T-helper 9 cell (primary cell): ENCODE measurements around the gene STAT6.
A peak's percentile ranks its signal among the peaks of the same experiment; 100 is the strongest.

Source experiments
- DNase-seq: peaks from one replicate; pipeline ENCODE4 v3.0.0-alpha.2; 2020

Gene STAT6

DNA sequence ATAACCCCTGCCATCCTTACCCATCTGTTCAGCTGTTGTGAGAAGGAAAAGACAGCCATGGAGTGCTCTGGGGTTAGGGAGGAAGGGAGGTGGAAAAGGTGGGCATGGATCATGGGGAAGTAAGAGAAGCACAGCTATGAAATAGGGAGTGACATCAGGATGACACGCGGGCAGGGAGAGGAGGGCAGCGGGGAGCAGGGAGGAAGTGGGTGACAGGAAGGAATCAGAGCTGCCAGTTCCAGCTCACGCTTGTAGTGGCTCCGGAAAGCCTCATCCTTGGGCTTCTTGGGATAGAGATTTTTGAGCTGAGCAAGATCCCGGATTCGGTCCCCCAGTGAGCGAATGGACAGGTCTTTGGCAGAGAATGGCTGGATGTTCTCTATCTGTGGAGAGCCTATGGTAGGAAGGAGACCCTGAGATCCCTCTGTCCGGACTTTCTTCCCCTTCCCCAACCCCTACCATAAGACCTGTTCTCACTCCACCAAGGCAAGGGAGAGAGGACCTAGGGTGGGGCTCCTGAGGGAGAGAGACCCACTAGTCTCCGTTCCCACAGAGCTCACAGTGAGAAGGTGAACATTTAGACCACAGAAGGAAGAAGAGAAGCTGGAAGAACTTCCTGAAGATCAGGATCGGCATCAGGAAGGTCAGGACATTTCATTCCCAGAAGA, 12.0 kb downstream of the STAT6 start:
- no peak for DNase-seq

DNA sequence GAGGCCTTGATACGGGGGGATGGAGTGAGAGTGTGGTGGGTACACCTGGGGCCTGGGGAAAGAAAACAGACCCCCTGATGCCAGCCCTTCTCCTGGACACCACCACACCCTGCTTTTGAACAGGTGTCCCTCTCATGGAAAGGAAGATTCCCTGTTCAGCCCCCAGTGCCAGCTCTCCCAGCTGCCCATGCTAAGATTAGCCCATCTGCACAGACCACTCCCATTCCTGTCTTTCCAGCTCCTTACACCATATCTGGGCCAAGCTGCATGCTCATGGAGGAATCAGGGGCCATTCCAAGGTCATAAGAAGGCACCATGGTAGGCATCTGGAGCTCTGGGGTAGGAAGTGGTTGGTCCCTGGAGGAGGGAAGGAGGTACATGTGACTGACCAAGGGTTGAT, 12.6 kb downstream of the STAT6 start:
- DNase-seq: no peak

GRCh38 chr12:57097554-57097835, 13.7 kb downstream of the STAT6 start:
- DNase-seq: no peak

DNA sequence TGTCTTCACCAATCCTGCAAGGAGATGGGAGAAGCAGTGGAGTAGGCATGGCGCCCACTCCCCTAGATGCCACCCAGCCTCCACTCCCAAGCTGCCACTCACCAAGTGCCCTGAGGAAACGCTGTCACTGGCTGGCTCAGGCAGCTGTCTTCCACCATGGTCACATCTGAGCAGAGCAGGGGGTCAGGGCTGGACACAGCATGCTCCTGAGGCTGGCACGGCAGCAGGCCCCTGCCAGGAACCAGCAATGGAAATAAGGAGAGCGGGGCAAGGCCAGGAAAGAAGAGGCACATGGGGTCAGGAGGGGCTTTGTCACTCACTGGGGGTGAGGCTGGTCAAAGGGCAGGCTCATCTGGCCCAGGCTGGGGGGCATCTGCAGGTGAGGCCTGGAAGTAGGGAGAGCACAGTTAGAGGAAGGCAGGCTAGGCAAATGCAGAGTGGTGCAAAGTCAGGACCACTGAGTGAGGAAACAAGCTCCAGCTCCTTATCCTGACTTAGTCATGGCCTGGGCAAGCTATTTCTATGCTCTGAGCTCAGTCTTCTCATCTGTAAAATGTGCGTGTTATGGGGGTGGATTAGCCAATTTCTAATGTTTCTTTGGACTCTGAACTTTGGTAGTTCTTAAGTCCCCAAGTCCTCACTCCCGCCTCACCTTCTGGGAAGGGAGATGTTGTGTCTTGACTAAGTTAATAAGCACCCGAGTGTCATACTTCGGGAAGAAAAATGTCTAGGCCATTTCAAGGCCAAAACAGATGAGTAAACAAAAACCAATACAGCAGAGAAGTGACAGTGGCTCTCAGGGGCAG, 14.2 kb downstream of the STAT6 start:
- DNase-seq: no peak

GRCh38 chr12:57096099-57096572, 15.0 kb downstream of the STAT6 start:
- DNase-seq: no peak

DNA sequence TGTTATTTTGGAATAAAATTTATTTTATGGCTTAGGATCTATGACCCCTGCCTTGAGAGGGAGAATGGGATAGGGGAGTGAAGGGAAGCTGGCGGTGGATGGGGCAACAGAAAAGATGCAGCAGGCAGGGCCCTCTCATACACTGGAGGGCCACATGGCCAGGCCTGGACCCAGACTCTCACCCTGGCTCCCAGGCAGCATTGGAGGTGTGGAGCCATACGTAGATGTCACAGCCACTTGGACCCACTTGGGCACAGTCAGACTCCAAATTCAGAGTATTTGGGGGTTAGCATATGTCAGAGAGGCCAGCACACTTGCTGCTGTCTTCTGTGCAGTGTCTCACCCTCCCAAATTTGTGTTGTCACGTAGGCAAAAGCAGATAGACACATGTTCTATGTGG, 15.7 kb downstream of the STAT6 start:
- DNase-seq: no peak

DNA sequence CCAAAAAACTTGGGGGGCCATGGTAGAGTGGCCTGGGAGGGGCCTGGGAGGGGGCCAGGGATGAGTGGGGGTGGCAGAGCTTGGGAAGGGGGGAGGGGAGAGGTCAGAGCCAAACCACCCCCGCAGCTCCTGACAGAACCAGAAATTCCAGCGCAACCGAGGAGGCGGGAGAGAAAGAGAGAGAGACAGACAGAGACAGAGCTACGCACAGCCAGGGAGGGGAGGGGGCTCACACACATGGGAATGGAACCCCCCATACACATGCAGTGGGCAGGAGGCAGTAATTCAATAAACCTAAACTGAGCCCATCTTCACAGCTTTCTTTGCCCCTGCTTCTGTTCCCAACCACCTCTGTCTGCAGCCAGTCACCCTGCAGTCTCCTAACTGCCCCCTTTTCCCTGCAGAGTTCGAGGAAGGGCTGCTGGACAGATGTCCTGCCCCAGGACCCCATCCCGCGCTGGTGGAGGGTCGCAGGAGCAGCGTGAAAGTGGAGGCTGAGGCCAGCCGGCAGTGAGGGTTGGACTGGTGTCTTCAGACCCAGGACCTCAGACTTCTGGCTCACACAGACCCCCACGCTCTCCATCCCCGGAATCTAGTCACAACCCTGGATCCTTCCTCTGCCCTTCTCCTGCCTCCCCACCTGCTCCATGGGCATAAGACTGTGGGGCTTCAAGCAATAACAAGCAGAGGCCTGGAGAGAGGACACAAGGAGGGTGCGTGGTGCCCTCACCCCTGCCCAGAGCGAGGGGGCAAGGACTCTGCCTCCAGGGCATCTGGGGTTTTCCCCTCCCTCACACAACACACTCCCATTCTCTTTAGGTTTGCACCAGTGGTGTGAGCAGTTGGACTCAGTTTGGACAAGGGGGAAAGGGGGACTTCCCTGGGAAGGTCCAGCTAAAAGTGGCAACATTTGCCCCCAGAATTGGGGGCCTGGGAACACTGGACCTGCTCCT, 16.7 kb downstream of the STAT6 start:
- no peak for DNase-seq

- peak; percentile 41 for DNase-seq
These were observed 17.6 kb downstream of the STAT6 start for GRCh38 chr12:57093415-57094207.

DNA sequence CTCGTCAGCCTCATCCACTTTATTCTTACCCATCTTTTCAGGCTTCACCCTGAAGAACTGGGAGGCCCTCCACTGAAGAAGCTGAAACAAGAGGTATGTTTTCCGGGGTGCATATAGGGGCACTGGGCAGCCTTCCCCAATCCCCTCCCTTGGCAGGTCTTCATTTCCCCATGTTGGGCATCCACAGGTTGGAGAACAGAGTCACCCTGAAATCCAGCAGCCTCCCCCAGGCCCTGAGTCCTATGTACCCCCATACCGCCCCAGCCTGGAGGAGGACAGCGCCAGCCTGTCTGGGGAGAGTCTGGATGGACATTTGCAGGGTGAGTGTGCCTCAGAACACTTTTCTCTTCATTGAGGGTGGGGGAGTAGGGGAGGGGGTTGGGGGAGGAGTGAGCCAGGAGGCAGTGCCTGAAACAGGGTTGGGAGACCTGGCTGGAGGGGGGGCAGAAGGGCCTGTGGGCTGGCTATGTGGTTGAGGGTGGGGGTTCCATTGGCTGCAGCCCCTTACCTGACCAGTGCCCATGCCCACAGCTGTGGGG, 18.2 kb downstream of the STAT6 start:
- no peak for DNase-seq

GRCh38 chr12:57092529-57092862, 18.7 kb downstream of the STAT6 start:
- no peak for DNase-seq

DNA sequence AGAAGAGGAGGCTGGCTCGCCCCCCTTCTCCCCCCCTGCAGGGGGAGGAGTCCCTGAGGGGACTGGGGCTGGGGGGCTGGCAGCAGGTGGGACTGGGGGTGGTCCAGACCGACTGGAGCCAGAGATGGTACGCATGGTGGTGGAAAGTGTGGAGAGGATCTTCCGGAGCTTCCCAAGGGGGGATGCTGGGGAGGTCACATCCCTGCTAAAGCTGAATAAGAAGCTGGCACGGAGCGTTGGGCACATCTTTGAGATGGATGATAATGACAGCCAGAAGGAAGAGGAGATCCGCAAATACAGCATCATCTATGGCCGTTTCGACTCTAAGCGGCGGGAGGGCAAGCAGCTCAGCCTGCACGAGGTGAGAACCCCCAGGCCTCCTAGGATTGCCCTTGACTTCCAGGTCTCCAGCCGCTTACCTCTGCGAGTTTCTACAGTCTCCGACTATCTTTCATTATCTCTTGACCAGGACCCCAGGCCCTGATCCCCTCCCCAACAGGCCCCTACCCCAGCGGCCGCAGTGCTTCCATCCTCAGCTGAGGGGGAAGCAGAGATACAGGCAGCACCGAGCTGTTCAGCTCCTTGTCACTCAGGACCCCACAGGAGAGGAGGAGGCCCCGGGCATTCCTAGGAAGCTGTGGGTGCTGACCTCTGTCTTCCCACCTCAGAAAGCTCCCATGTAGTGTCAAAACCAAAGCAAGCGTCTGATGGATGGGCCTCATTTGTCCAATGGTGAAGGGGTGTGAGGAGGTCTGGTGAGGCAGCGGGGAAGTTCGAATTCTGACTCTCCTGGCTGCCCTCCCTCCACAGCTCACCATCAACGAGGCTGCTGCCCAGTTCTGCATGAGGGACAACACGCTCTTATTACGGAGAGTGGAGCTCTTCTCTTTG, 19.3 kb downstream of the STAT6 start:
- DNase-seq: no peak

GRCh38 chr12:57090924-57091637, 20.1 kb downstream of the STAT6 start:
- DNase-seq: no peak

DNA sequence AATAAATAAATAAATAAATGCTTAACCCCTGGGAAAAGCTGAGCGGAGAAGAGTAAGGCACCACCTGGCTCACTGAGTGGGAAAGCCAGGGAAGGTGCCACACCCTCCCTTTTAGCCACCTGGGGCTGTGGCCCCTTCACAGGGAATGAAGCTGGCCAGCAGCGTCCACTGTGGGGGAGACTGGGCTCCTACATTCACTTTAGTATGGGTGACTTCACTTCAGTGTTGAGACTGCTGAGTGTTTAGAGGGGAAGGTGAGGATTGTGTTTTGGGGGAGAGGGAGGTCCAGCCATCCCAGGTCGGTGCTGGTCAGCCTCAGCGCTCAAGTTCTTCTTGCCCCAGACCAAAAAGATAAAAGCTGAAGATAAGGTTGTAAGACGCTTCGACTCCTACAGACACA, 20.7 kb downstream of the STAT6 start:
- DNase-seq: no peak

DNA sequence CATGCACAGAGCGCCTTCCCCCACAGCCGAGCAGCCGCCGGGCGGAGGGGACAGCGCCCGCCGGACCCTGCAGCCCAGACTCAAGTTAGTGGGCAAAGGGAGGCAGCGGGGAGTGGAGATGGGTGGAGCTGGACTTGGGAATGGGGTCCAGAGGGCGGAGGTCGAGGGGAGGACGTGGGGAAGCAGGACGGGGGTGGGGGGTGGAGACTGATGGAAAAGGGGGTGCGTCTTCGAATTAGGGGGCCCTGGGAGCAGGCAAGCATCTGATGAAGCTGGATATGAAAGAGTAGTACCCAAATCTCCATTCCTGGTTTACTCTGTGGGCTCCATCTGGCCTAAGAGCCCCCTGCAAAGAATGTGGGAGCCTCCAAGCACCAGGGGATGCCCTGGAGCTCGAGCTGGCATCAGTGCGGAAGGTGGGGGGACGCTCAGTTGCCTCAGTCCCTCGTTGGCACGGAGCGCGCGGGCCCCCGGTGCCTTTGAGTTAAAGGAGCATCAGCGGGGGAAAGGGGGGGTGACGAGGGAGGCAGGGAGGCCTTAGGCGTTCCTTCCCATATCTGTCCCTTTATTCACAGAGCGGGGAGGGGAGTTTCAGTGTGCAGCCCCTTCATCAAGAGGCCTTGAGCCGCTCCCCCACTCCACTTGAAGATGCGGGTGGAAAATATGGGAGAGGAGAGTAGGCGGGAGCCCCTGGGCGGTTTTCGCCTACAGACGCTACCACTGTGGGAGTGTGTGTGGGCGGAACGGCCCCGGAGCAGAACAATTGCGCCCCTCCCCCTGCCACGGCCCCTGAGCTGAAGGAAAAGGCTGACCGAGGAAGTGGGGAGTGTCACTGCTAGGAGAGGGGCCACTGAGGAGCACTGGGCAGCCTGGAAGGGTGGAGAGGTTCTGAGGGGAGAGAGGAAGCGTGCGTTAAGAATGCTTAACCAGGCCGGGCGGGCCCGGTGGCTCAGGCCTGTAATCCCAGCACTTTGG, 21.6 kb downstream of the STAT6 start:
- peak; percentile 24 for DNase-seq

GRCh38 chr12:57088354-57089270, 22.6 kb downstream of the STAT6 start, which contains the start of gene NAB2:
NAB2 (plus strand) TSS chr12:57089114; CDS start chr12:57089272, 158 bp downstream.
- peak; percentile 94 for DNase-seq

DNA sequence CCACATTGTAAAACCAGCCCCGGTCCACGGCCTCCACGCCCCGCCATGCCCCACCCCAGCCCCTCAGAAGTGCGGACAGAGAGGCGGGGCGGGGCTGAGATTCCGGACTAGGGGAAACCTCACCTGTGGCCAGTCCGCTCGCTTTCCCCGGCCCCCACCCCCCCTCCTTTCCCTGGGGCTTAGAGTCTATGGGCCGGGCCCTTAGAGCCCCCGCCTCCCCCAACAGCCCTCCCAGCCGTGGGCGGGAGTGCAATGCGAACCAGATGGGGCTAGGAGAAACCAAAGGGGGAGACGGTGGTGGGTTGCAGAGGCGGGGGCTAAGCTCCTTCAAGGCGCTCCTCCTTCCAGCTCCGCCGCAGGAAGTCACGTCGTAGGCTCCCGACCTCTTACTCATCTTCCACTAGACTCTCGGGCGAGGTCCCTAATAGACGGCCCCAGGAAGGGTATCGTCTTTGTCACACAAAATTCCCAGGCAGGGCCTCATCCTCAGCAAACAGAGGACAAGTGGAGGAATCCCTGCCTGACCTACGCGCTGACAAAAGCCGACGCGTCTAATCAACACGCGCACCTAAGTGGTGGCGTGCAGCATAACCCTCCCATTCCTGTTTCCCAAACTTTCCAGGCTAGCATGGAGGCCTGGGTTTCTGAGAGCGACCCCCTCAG, 23.3 kb downstream of the STAT6 start:
- peak; percentile 68 for DNase-seq

DNA sequence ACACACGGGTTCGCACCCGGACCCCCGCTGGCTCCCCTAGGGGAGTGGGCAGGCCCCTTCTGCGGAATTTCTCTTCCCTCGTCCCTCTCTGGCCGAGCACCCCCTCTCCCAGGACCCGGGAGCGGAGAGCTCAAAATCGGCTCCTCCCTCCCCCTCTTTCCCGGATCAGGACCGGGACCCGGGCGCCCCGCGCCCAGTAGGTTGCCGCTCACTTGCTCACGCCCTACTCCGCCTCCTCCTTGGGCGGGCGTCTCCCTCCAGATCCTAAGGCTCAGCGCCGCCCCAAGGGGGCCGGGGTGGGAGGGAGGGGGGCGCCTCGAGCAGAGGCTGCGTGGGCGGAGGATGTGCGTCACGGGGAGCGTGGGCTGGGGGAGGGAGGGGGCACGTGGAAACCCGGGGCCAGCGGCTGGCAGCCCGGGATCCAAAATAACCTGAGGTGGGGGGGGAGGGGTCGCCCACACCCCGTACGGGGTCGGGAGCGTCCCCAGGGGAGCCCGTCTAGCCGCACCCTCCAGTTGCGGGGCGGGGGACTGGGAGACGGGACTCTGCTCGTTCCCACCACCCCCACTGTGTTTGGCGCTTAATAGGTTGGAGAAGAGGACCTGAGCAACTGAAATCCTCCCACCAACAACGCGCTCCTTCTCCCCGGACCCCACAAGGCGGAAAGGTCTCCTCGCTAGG, 24.0 kb downstream of the STAT6 start:
- DNase-seq: peak; percentile 94
